Activated T-cell treated with anti-CD3 and anti-CD28 coated beads, Interleukin-2, amount 50 U/mL, for 4 hours (primary cell): ENCODE measurements around the gene TBKBP1. TPM values are rescaled to one million over a fixed set of nuclear protein-coding genes. Genes with fewer than 3 reads are reported as not detected.
A peak's percentile ranks its signal among the peaks of the same experiment; 100 is the strongest.

Source experiments
- ATAC-seq, 2 donors: fragments of 200-7000 bp; cut with Tn5 transposase; one replicate each; pipeline ENCODE4 v1.10.0; 2021
- DNase-seq: peaks from one replicate; pipeline ENCODE4 v3.0.0-alpha.2; 2020
- H3K27me3 Mint-ChIP-seq: one replicate; pipeline ENCODE4 v1.8.0; 2021; ENCODE audit warnings: low read depth, mixed read lengths
- H3K36me3 Mint-ChIP-seq: one replicate; pipeline ENCODE4 v1.8.0; 2022; ENCODE audit warnings: mixed read lengths; ENCODE audit not compliant: insufficient read depth
- H3K4me1 Mint-ChIP-seq: one replicate; pipeline ENCODE4 v1.8.0; 2021; ENCODE audit warnings: low read depth, mixed read lengths
- H3K4me3 Mint-ChIP-seq: one replicate; pipeline ENCODE4 v1.8.0; 2021; ENCODE audit warnings: mild to moderate bottlenecking, moderate library complexity, mixed read lengths
- H3K9me3 Mint-ChIP-seq: one replicate; pipeline ENCODE4 v1.8.0; 2021; ENCODE audit warnings: mixed read lengths
- total RNA-seq, 3 donors: library from RNA; stranded (reverse); gene quantifications; one replicate each; pipeline ENCODE4 v1.2.1, GENCODE V29; 2021

TBKBP1 gene
- total RNA-seq, 3 donors from 2014 or later: 24.4 to 34.7 (median 24.6) TPM

DNA sequence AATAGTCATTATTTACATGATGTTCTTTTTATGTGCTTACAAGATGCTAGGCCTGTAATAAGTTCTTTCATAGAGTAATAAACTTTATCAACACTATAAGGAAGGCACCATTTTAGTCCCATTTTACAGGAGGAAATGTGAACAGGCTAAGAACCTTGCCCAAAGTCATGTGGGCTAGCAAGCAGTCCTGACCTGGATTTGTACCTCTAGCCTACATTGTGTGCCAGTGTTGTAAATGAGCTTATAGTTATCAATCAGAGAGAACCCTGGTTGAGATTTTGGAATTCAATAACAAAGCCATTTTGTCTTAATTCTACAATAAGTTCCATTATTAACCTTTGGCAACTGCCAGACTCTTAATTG is 6.7 kb upstream of the TBKBP1 start:
- Mint-ChIP-seq H3K4me1 (peaks cover 17% of the 10 kb centered on the region), H3K36me3 (peaks cover 32% of the 10 kb centered on the region), H3K27me3 (no peaks in the 10 kb centered on the region), H3K4me3 (no peak overlapping the region), H3K9me3 (no peaks in the 10 kb centered on the region)
- DNase-seq: no peak
- ATAC-seq: no peak

- Mint-ChIP-seq H3K36me3 (peaks cover 27% of the 10 kb centered on the region), H3K4me1 (peaks cover 20% of the 10 kb centered on the region), H3K4me3 (no peak overlapping the region), H3K9me3 (no peaks in the 10 kb centered on the region), H3K27me3 (no peaks in the 10 kb centered on the region)
- ATAC-seq (no peak), DNase-seq (no peak)
These were observed 6.2 kb upstream of the TBKBP1 start for GRCh38 chr17:47687748-47688147.

GRCh38 chr17:47690121-47690520 is 3.8 kb upstream of the TBKBP1 start:
- no peak overlapping the region for H3K4me3 Mint-ChIP-seq
- ATAC-seq: no peak
- H3K9me3 Mint-ChIP-seq: no peaks in the 10 kb centered on the region
- peaks cover 13% of the 10 kb centered on the region for H3K36me3 Mint-ChIP-seq
- H3K27me3 Mint-ChIP-seq: no peaks in the 10 kb centered on the region
- no peak for DNase-seq
- peaks cover 30% of the 10 kb centered on the region for H3K4me1 Mint-ChIP-seq

GRCh38 chr17:47692137-47692894 is 1.6 kb upstream of the TBKBP1 start:
- Mint-ChIP-seq H3K4me1 (peaks cover 47% of the 10 kb centered on the region), H3K36me3 (peaks cover 5% of the 10 kb centered on the region), H3K9me3 (no peaks in the 10 kb centered on the region), H3K4me3 (peak overlapping the region; percentile 95), H3K27me3 (no peaks in the 10 kb centered on the region)
- DNase-seq (no peak), ATAC-seq (no peak)

DNA sequence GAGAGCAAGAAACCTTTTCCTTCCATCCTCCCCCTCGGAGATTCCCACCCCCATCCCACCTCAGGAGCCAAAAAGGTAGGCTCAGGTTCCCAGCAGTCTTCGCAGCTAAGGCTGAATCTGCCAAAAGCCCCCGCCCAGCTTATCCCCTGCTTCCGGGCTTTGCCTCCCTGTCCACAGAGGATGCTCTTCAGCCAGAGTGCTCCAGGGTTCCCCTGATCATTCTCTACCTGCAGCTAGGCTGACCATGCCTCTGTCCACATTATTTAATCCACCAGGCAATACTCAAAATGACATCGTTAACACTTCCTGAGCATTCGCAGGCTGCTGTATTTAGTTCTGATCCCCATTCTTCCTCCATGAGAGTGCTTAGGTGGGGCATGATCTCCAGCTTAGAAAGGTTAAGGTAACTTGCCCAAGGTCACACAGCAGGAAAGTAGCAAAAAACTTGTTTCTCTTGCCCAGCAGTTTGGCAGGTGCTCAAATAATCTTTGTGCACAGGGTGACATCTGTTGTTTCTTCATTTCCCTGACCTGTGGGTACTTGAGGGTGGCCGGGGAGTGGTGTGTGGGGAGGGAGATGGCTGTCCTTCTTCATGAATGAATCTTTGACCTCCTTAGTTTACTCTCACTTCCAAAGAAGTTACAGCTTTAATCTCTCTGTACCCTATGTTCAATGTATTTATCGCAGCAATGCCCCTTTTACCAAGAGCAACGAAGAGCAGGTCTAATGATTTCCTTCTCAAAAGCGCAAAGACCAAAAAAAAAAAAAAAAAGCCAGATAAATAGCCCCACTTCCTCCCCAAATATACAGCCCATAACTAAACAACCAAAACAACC is 848 bp upstream of the TBKBP1 start:
- no peak for ATAC-seq

GRCh38 chr17:47694581-47695428 is 844 bp downstream of the TBKBP1 start:
- DNase-seq (peak; percentile 63), ATAC-seq (peak; percentile 55 to 63)
- Mint-ChIP-seq H3K4me3 (peak overlapping the region; percentile 83), H3K36me3 (peaks cover 7% of the 10 kb centered on the region), H3K4me1 (peaks cover 64% of the 10 kb centered on the region), H3K9me3 (no peaks in the 10 kb centered on the region), H3K27me3 (no peaks in the 10 kb centered on the region)

More for the DNA sequence above, 848 bp upstream of the TBKBP1 start:
- no peaks in the 10 kb centered on the region for H3K27me3 Mint-ChIP-seq
- peaks cover 53% of the 10 kb centered on the region for H3K4me1 Mint-ChIP-seq
- DNase-seq: no peak
- H3K4me3 Mint-ChIP-seq: peak overlapping the region; percentile 95
- no peaks in the 10 kb centered on the region for H3K9me3 Mint-ChIP-seq
- peaks cover 5% of the 10 kb centered on the region for H3K36me3 Mint-ChIP-seq

- Mint-ChIP-seq H3K4me1 (peaks cover 61% of the 10 kb centered on the region), H3K27me3 (no peaks in the 10 kb centered on the region), H3K36me3 (peaks cover 7% of the 10 kb centered on the region), H3K9me3 (no peaks in the 10 kb centered on the region), H3K4me3 (peak overlapping the region; percentile 83)
- no peak for DNase-seq
- ATAC-seq: no peak
These were observed 1.7 kb downstream of the TBKBP1 start for GRCh38 chr17:47695429-47696376.

DNA sequence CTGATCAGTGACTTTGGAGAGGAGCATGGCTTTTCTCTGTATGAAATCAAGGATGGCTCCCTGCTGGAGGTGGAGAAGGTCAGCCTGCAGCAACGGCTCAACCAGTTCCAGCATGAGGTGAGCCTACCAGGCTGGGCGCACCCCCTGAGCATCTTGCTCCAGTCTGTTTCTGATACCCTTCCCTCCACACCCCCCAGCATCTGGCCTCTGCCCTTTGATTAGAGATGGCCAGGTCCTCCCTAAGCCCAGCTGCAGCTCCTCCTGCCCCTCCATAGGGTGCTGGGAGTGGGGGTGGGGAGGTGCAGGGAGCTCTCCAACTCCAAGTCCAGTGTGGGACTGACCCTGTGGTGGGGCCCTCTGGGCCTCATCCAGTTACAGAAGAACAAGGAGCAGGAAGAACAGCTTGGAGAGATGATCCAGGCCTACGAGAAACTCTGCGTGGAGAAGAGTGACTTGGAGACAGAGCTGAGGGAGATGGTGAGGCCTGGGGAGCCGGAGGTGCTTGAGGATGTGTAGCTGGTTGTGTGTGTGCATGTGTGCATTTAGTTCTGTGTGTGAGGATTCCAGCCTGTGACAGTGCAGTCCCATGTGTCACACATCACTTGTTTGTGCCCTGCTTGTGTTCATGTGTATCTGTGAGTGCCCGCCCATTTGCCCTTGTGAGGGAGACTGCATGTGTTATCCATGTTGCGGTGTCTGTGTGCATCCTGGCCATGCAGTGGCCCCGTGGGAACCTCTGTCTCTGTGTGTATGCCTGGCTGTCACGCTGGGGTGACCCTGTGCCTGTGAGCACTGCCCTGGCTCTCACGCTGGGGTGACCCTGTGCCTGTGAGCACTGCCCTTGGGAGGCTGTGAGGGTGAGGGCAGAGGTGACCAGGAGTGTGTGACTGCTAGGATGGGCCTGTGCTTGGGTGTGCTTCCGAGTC is 3.0 kb downstream of the TBKBP1 start:
- peaks cover 10% of the 10 kb centered on the region for H3K36me3 Mint-ChIP-seq
- no peaks in the 10 kb centered on the region for H3K9me3 Mint-ChIP-seq
- H3K4me3 Mint-ChIP-seq: peak overlapping the region; percentile 83
- H3K27me3 Mint-ChIP-seq: no peaks in the 10 kb centered on the region
- ATAC-seq: no peak
- DNase-seq: no peak
- peaks cover 68% of the 10 kb centered on the region for H3K4me1 Mint-ChIP-seq

DNA sequence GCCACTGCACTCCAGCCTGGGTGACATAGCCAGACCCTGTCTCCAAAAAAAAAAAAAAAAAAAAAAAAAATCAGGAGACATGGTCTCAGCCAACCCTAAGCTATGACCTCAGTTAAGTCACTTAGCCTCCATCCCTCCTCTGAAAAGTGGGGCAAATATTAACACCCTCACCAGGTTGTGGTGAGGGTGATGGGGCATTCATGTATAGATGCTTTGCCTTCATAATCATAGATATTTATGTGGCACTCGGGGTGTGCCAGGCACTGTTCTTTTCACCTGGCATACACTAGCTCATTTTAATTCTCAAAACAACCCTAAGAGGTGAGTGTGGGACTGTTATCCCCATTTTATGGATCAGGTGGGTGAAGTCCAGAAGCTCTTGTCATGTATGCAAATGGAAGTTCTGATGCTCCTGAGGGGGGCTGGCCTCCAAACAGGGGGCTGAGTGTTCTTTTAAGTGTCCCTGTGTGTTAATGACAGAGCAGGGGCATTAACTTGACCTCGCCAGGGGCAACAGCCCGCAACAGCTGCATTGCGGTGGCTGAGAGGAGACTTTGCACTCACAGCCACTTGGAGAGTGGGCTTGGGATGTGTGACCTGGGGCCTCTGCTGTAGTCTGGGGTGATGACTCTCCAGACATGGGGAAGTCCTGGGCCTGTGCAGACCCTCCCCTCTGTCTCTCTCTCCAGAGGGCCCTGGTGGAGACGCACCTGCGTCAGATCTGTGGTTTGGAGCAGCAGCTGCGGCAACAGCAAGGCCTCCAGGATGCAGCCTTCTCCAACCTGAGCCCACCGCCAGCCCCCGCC is 4.1 kb downstream of the TBKBP1 start:
- Mint-ChIP-seq H3K4me1 (peaks cover 65% of the 10 kb centered on the region), H3K36me3 (peaks cover 10% of the 10 kb centered on the region), H3K4me3 (peak overlapping the region; percentile 23), H3K9me3 (no peaks in the 10 kb centered on the region), H3K27me3 (no peaks in the 10 kb centered on the region)
- ATAC-seq (no peak), DNase-seq (no peak)

DNA sequence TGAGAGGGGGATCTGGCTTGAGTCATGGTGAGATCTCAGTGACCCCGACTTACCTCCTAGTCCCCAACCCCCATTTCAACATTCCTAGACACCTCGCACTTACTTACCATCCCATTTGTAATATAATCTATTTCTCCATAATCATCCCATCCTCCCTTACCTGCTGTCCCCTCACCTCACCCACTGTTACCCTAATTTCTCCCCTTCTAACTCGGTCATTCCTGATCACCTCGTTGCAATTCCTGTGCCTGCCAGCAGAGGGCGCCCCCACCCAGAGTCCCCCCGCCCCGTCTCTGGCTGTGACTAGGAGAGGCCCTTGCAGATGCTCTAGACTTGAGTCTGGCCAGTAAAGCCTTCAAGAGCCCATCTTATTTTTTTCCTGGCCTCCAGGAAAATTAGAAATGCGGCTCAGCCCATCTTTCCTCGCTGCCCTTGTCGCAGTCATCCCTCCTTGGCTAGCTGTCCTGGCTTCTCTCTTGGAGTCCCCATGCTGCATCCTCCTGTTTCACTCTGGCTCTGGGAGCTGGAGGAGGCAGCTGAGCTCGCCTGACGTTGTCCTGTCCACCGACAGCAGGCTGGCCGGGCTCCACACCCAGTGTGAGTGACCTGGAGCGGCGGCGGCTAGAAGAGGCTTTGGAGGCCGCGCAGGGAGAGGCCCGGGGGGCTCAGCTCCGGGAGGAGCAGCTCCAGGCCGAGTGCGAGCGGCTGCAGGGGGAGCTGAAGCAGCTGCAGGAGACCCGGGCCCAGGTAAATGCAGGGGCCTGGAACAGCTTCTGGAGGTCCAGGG is 5.0 kb downstream of the TBKBP1 start:
- peak; percentile 86 for DNase-seq
- peak overlapping the region; percentile 41 for H3K4me3 Mint-ChIP-seq
- no peaks in the 10 kb centered on the region for H3K9me3 Mint-ChIP-seq
- peaks cover 13% of the 10 kb centered on the region for H3K36me3 Mint-ChIP-seq
- peaks cover 69% of the 10 kb centered on the region for H3K4me1 Mint-ChIP-seq
- H3K27me3 Mint-ChIP-seq: no peaks in the 10 kb centered on the region
- peak; percentile 17 to 33 for ATAC-seq

DNA sequence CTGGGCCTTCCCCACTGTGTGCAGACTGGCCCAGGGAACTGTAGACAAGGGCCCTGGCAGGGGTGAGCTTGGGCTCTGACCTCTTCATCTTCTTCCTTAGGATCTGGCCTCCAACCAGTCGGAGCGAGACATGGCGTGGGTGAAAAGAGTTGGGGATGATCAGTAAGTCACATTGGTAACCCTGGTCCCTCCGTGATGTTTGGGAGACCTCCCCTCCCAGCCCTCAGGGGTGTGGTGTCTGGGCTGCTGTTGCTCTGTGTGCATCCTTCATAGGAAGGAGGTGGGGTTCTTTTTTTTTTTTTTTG is 5.5 kb downstream of the TBKBP1 start:
- H3K4me3 Mint-ChIP-seq: peak overlapping the region; percentile 2
- no peak for DNase-seq
- H3K9me3 Mint-ChIP-seq: no peaks in the 10 kb centered on the region
- H3K4me1 Mint-ChIP-seq: peaks cover 75% of the 10 kb centered on the region
- ATAC-seq: no peak
- peaks cover 14% of the 10 kb centered on the region for H3K36me3 Mint-ChIP-seq
- no peaks in the 10 kb centered on the region for H3K27me3 Mint-ChIP-seq
